Immature natural killer cell (primary cell): Measurements from ENCODE around the gene MCEE. TPM values are rescaled to one million over a fixed set of nuclear protein-coding genes. Genes with fewer than 3 reads are reported as not detected.
"Not testable (repeated sequence)": the region's sequence is repeated elsewhere in the genome, so short reads cannot be mapped to it uniquely, and the experiment has no call there.

Experiments
- DNase-seq, 3 donors: peaks; one replicate each; pipeline ENCODE4 v3.0.0; 2022; ENCODE audit warnings: mixed read lengths in 1 of 3
- H3K27ac Mint-ChIP-seq, 6 donors: one replicate each; pipeline ENCODE4 v1.8.0; 2020; ENCODE audit warnings: mixed read lengths in 6 of 6, mild to moderate bottlenecking in 5 of 6, inconsistent platforms in 4 of 6, moderate library complexity in 3 of 6
- H3K27me3 Mint-ChIP-seq, 3 donors: one replicate each; pipeline ENCODE4 v1.8.0; 2020 to 2021; ENCODE audit warnings: low read depth in 3 of 3, mild to moderate bottlenecking in 3 of 3, mixed read lengths in 3 of 3, moderate library complexity in 3 of 3, inconsistent platforms in 1 of 3
- H3K36me3 Mint-ChIP-seq, 3 donors: one replicate each; pipeline ENCODE4 v1.8.0; 2020; ENCODE audit warnings: mixed read lengths in 3 of 3, inconsistent platforms in 2 of 3, mild to moderate bottlenecking in 2 of 3
- H3K4me1 Mint-ChIP-seq, 2 donors: one replicate each; pipeline ENCODE4 v1.8.0; 2020; ENCODE audit warnings: inconsistent platforms in 2 of 2, mild to moderate bottlenecking in 2 of 2, mixed read lengths in 2 of 2, moderate library complexity in 1 of 2
- H3K4me3 Mint-ChIP-seq, 5 donors: one replicate each; pipeline ENCODE4 v1.8.0; 2020; ENCODE audit warnings: mild to moderate bottlenecking in 5 of 5, mixed read lengths in 5 of 5, inconsistent platforms in 3 of 5, moderate library complexity in 3 of 5
- H3K9me3 Mint-ChIP-seq, 6 donors: one replicate each; pipeline ENCODE4 v1.8.0; 2020; ENCODE audit warnings: mild to moderate bottlenecking in 6 of 6, mixed read lengths in 6 of 6, inconsistent platforms in 4 of 6, moderate library complexity in 3 of 6
- polyA plus RNA-seq, 3 donors: library from polyadenylated mRNA; unstranded; fragments of 300-500 nt; fragmentation: Illumina TruSeq; gene quantifications; one replicate each; pipeline ENCODE4 v1.2.3, GENCODE V29; 2021

The MCEE gene
- polyA plus RNA-seq, 3 donors from 2014 or later: 13.7 to 23.6 (median 16.3) TPM

DNA sequence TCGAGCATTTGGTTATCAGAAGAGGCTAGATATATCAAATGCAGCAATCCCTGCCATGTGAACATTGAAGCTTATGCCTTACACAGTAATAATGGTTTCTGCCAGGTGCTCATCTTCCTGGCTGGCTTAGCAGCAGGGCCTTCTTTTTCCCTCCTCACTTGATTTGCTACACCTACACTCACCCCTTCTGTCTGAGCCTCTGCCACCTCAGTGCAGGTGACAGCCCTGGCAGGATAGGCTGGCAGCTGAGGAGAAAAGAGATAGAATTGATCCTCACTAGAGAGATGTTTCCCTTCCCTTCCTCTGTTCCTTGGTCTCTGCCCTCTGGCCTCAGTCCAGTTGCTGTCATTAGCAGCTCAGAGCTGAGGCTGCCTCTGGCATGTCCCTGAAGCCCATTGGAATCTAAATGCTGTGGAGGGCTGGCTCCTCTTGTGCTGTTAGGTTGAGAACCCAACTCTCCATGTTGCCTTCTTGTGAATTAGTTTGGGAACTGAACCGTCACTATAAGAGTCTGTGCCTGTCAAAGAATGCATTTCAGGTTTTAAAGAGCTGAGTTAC is 18.6 kb upstream of the MCEE start:
- Mint-ChIP-seq H3K36me3 (peaks cover 30 to 51% (median 40%) of the 10 kb centered on the region in 3 donors), H3K27me3 (no peaks in the 10 kb centered on the region), H3K4me1 (peaks cover 0 to 1% of the 10 kb centered on the region in 2 donors), H3K27ac (peak overlapping the region in 2 of 6 donors; percentile 45 to 48), H3K4me3 (no peak overlapping the region), H3K9me3 (no peaks in the 10 kb centered on the region)
- no peak for DNase-seq

DNA sequence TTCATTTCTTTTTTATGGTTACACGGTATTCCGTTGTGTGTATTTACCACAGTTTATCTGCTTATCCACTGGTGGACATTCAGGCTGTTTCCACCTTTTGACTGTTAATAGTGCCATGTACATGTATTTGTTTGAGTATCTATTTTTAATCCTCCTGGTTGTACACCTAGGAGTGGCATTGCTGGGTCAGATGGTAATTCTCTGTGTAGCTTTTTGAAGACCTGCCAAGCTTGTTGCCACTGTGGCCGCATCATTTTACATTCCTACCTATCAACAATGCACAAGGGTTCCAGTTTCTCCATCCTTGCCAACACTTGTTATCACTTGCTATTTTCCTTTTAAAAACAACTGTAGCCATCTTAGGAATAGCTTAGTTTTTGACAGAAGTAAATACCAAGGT is 13.8 kb upstream of the MCEE start:
- Mint-ChIP-seq H3K9me3 (no peaks in the 10 kb centered on the region), H3K36me3 (peaks cover 32 to 68% (median 42%) of the 10 kb centered on the region in 3 donors), H3K27ac (no peak overlapping the region), H3K4me3 (no peak overlapping the region), H3K27me3 (no peaks in the 10 kb centered on the region), H3K4me1 (no peaks in the 10 kb centered on the region)
- no peak for DNase-seq

DNA sequence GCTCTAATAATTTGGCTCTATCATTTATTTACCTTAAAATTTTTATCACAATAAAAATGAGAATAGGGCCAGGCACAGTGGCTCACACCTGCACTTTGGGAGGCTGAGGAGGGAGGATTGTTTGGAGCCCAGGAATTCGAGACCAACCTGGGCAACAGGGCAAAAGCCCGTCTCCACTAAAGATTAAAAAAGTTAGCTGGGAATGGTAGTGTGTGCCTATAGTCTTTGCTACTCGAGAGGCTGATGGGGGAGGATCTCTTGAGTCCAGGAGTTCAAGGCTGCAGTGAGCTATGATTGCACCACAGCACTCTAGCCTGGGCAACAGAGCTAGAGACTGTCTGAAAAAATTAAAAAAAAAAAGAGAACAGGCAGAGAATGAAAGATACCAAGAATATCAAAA is 6.1 kb upstream of the MCEE start:
- Mint-ChIP-seq H3K27me3 (no peaks in the 10 kb centered on the region), H3K27ac (no peak overlapping the region), H3K4me3 (no peak overlapping the region), H3K36me3 (peaks cover 20 to 43% (median 23%) of the 10 kb centered on the region in 3 donors), H3K4me1 (no peaks in the 10 kb centered on the region), H3K9me3 (no peaks in the 10 kb centered on the region)
- DNase-seq: no peak

DNA sequence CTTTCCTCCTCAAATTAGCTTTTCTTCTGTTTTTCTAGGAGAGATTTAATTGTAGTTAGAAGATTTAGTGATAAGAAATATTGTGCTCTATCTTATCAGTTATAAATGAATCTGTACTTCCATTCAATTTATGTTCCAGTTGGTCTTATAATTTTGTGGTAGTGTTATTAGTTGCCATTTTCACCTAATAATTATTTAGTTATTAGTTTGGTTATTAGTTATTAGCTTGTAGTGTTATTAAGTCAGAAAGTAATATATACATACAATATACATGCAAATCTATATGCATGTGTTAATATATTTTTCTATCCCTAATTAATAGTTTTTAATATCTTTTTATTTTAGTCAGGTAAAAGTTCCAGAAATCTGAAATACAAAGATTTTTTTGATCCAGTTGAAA is 3.6 kb upstream of the MCEE start:
- Mint-ChIP-seq H3K4me3 (no peak overlapping the region), H3K9me3 (no peaks in the 10 kb centered on the region), H3K4me1 (peaks cover 12% of the 10 kb centered on the region in 2 donors), H3K27me3 (peaks cover 0 to 7% (median 5%) of the 10 kb centered on the region in 3 donors), H3K36me3 (peaks cover 11 to 26% (median 14%) of the 10 kb centered on the region in 3 donors), H3K27ac (no peak overlapping the region)
- DNase-seq: no peak

DNA sequence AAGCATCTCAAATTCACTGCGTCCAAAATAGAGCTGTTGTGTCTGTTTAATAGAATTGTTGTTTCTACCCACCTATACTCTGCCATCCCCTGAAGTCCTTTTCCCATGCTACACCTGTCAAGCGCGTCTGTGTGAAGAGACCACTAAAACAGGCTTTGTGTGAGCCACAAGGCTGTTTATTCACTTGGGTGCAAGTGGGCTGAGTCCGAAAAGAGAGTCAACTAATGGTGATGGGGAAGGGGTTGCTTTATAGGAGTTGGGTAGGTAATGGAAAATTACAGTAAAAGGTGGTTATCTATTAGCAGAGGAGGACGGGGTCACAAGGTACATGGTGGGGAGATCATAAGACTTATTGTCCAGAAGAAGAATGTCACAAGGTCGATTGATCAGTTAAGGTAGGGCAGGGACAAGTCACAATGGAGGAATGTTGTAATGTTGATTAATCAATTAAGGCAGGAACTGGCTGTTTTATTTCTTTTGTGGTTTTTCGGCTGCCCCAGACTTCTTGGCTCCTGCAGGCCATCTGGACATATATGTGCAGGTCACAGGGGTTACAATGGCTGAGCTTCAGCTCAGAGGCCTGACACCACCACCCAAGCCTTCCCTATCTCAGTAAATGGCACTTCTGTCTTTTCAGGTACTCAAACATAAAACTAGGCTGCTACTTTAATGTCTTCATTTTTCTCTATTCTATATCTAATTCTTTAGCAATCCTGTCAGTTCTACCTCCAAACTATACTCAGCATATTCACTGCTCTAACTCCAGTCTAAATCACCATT is 1.5 kb upstream of the MCEE start:
- not testable (repeated sequence) for H3K27me3 Mint-ChIP-seq, H3K27ac Mint-ChIP-seq, H3K4me3 Mint-ChIP-seq, DNase-seq, H3K9me3 Mint-ChIP-seq
- Mint-ChIP-seq H3K36me3 (peaks cover 0 to 15% (median 9%) of the 10 kb centered on the region in 3 donors), H3K4me1 (peaks cover 18 to 25% of the 10 kb centered on the region in 2 donors)

DNA sequence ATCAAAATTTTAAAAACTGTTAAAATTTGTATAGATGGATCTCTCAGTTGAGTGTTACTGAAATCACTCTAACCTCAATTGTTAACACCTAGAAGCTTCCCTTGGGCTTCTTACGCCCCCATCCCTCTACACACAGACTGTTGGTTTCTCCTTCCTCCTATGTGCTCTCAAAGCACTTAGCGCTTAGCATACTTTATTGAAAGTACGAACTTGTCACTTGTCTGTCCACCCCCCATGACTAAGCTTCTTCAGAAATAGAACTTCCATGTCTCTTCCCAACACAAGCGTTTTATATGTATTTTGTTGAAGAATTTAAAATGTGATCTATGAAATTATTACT is 846 bp upstream of the MCEE start:
- Mint-ChIP-seq H3K9me3 (no peaks in the 10 kb centered on the region), H3K27me3 (peaks cover 0 to 7% (median 5%) of the 10 kb centered on the region in 3 donors), H3K4me1 (peaks cover 18 to 25% of the 10 kb centered on the region in 2 donors), H3K4me3 (no peak overlapping the region), H3K27ac (no peak overlapping the region), H3K36me3 (peaks cover 0 to 12% (median 9%) of the 10 kb centered on the region in 3 donors)
- DNase-seq: no peak

DNA sequence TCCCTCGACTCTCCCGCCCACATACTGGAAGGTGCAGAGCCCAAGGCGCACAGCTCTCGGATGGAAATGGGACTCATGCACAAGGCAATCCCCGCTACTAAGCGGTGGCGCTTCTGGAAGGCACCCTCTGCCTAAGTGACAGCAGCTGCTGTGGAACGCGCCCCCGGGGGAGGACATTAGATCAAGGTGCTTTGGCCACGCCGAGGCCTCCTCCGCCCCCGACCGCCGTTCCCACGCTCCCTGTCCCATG is 202 bp downstream of the MCEE start:
- Mint-ChIP-seq H3K27me3 (peaks cover 0 to 7% (median 5%) of the 10 kb centered on the region in 3 donors), H3K4me3 (no peak overlapping the region), H3K4me1 (peaks cover 18 to 25% of the 10 kb centered on the region in 2 donors), H3K36me3 (peaks cover 0 to 10% (median 5%) of the 10 kb centered on the region in 3 donors), H3K9me3 (no peaks in the 10 kb centered on the region), H3K27ac (no peak overlapping the region)
- DNase-seq: no peak

DNA sequence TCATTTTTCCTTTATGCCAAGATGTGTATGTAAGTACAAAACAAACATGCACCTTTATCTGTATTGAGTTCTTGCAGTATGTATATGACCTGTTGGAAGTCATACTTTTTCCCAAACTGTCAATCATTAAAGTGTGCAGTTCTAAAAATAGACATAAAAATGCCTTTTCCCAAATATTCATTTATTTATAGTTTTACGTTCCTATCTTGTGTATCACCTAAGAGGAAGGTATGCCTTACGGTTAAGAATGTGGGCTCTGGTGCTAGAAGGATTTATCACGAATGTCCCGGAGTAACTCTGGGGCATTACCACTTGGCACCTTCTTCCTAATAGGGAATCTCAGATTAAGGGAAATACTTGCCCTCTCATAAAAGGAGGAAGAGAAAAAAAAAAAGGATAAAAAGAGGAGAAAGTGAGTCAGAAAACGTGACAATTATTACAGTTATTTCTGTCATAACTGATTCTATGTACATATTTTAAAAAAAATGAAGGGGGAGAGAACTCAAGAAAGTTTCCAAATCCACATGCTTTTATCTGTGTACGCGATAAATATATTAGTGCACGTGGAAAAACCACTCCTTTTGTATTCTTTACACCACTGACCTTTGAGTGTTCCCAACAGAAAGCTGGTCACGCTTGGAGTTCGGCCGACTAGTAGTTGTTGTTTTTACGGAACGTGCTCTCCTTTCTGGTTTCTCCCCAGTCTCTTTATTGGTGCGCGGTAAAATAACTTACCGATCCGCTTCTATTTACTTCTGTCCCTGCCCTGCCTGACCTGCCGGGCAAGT is 721 bp downstream of the MCEE start:
- Mint-ChIP-seq H3K27ac (no peak overlapping the region), H3K36me3 (peaks cover 0 to 5% (median under 1%) of the 10 kb centered on the region in 3 donors), H3K4me3 (no peak overlapping the region), H3K27me3 (peaks cover 0 to 7% (median 5%) of the 10 kb centered on the region in 3 donors), H3K9me3 (no peaks in the 10 kb centered on the region), H3K4me1 (peaks cover 18 to 25% of the 10 kb centered on the region in 2 donors)
- DNase-seq: no peak

DNA sequence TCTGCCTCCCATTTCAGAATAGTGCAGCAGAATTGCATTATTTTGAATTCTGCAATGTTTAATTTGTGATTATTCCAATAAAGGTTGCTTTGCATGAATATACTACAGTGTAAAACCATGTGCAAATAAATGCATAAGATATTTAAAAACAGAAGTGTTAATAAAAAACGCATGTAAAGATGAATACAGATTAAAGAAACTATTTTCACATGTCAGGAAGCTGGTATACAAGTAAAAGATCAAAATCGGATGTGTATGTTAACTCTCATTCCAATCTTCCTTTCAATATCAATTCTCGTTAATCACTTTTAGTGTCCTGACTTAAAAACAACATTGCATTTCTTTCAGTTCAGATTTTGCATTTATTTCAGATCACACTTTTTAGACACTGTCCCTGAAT is 3.1 kb downstream of the MCEE start:
- H3K9me3 Mint-ChIP-seq: no peaks in the 10 kb centered on the region
- peaks cover 0 to 9% (median 0%) of the 10 kb centered on the region in 3 donors for H3K36me3 Mint-ChIP-seq
- H3K4me1 Mint-ChIP-seq: peaks cover 18 to 25% of the 10 kb centered on the region in 2 donors
- DNase-seq: no peak
- no peak overlapping the region for H3K4me3 Mint-ChIP-seq
- H3K27ac Mint-ChIP-seq: no peak overlapping the region
- H3K27me3 Mint-ChIP-seq: peaks cover 0 to 7% (median 5%) of the 10 kb centered on the region in 3 donors

DNA sequence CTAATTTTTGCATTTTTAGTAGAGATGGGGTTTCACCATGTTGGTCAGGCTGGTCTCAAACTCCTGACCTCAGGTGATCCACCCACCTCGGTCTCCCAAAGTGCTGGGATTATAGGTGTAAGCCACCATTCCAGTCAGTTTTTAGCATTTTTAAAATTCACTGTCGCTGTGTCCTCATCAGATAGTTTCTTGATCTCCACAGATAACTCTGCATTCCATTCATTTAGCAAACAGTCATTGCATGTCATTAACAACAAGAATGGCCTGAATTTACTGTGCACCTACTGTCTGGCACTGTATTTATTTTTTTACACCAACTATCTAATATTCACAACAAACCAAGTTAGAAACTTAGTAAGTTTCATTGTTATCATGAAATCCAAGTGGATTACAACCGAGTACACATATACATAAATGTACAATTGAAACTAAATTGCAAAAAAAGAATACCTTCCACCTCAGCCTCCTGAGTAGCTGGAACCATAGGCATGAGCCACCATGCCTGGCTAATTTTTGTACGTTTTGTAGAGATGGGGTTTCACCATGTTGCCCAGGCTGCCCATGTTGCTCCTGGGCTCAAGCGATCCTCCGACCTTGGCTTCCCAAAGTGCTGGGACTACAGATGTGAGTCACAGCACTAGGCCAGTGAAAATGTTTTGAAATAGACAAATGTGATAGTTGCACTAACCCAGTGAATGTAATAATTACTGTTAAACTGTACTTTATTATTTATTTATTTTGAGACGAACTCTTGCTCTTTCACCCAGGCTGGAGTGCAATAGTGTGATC is 4.3 kb downstream of the MCEE start:
- DNase-seq: no peak
- Mint-ChIP-seq H3K36me3 (peaks cover 0 to 13% (median 0%) of the 10 kb centered on the region in 3 donors), H3K4me1 (peaks cover 18 to 31% of the 10 kb centered on the region in 2 donors), H3K9me3 (no peaks in the 10 kb centered on the region), H3K27me3 (peaks cover 0 to 7% (median 5%) of the 10 kb centered on the region in 3 donors), H3K27ac (no peak overlapping the region), H3K4me3 (no peak overlapping the region)

DNA sequence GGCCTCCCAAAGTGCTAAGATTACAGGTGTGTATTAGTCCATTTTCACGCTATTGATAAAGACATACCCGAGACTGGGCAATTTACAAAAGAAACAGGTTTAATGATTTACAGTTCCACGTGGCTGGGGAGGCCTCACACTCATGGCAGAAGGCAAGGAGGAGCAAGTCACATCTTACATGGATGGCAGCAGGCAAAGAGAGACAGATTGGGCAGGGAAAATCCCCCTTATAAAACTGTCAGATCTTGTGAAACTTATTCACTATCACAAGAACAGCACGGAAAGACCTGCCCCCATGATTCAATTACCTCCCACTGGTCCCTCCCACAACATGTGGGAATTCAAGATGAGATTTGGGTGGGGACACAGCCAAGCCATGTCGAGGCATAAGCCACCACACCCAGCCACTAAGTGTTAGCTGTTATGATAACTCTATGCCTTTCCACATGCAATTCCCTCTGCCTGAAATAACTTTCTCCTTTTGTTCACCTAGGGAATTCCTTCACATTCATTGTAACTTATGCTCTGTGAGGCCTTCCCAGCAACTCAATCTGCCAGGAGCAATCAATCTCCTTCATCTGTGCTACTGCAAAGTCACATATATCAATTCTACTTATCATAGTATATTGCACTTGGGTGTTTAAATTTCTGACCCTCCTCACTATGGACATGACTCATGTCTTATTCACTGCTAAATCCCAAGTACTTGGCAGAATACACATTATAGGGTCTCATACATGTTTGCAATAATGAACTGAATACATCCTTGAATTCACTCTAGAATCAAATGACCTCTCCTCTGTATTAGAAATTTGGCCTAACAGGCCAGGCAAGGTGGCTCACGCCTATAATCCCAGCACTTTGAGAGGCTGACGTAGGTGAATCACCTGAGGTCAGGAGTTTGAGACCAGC is 7.4 kb downstream of the MCEE start:
- Mint-ChIP-seq H3K9me3 (no peaks in the 10 kb centered on the region), H3K4me3 (no peak overlapping the region), H3K27ac (no peak overlapping the region), H3K4me1 (peaks cover 0 to 13% of the 10 kb centered on the region in 2 donors), H3K27me3 (no peaks in the 10 kb centered on the region), H3K36me3 (peaks cover 0 to 25% (median 11%) of the 10 kb centered on the region in 3 donors)
- DNase-seq: no peak

DNA sequence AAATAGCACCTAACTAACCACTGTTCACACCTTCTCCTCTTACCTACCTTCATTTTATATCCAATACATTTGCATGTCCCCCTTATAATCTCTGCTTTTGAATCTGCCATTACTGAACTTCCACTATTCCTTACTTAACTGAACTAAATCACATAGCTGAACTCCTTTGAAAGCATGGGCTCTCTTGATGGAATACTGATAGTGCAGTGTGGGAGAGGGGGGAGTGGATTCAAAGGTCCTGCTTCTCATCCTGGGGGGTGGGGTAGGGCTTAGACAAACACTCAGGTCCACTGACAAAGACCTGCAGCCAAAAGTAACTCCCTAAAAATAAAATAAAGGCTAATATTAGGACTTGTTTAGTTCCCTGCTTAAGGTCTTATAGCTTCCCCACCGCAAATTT is 8.6 kb downstream of the MCEE start:
- peaks cover 0 to 6% of the 10 kb centered on the region in 2 donors for H3K4me1 Mint-ChIP-seq
- H3K27me3 Mint-ChIP-seq: no peaks in the 10 kb centered on the region
- H3K9me3 Mint-ChIP-seq: no peaks in the 10 kb centered on the region
- H3K4me3 Mint-ChIP-seq: no peak overlapping the region
- no peak overlapping the region for H3K27ac Mint-ChIP-seq
- H3K36me3 Mint-ChIP-seq: peaks cover 0 to 30% (median 13%) of the 10 kb centered on the region in 3 donors
- no peak for DNase-seq

DNA sequence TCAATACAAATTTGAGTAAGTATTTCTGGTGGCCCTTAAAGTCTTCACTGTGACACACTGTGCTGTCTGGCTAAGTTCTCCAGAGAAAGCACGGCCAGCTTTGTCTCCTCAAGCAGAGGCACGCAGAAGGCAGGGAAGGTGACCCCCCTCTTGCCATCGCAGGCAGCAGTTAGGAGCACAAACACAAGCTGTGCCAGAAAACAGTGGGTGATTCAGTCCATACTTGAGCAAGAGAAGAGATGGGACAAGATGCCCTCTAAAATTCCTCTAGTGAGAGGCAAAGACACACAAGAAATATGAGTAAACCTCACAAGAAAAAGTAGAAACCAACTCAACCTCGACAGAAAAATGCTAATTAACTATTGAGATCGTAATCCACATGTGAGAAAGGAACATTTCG is 9.8 kb downstream of the MCEE start:
- Mint-ChIP-seq H3K4me3 (no peak overlapping the region), H3K9me3 (no peaks in the 10 kb centered on the region), H3K27me3 (no peaks in the 10 kb centered on the region), H3K4me1 (peaks cover 0 to 6% of the 10 kb centered on the region in 2 donors), H3K27ac (no peak overlapping the region), H3K36me3 (peaks cover 3 to 30% (median 13%) of the 10 kb centered on the region in 3 donors)
- no peak for DNase-seq
